HG03432 (cell line): ENCODE data around the gene DYTN.
"Not testable (repeated sequence)": the region's sequence is repeated elsewhere in the genome, so short reads cannot be mapped to it uniquely, and the experiment has no call there.

Experiments used
- ATAC-seq: cut with Tn5 transposase; IDR thresholded peaks from one replicate; pipeline ENCODE4 v1.9.1; 2021; ENCODE audit warnings: mild to moderate bottlenecking, moderate library complexity; ENCODE audit not compliant: unreplicated experiment

Gene DYTN

GRCh38 chr2:206718296-206718695 is at the start of gene DYTN:
Gene DYTN, minus strand, starts transcription at chr2:206718396. Its CDS starts 117 bp downstream, at chr2:206718279.
- no peak for ATAC-seq

GRCh38 chr2:206766057-206766930 is 48.1 kb upstream of the DYTN start:
- no peak for ATAC-seq

- peak; percentile 95 for ATAC-seq
Measured at GRCh38 chr2:206765242-206766056, 47.3 kb upstream of the DYTN start, which contains the start of the genes FASTKD2 and MDH1B. Gene FASTKD2, plus strand, starts transcription at chr2:206765606. Its CDS starts 1,088 bp downstream, at chr2:206766694. Gene MDH1B, minus strand, starts transcription at chr2:206765328. Its CDS starts 57 bp downstream, at chr2:206765271.

GRCh38 chr2:206764673-206765241 is 46.6 kb upstream of the DYTN start:
- ATAC-seq = no peak

GRCh38 chr2:206756816-206757215 is 38.6 kb upstream of the DYTN start:
- no peak for ATAC-seq

- ATAC-seq = no peak
Measured at GRCh38 chr2:206740800-206741199, 22.6 kb upstream of the DYTN start.

GRCh38 chr2:206739271-206739670 is 21.1 kb upstream of the DYTN start:
- ATAC-seq = no peak

- no peak for ATAC-seq
Measured at GRCh38 chr2:206736935-206737334, 18.7 kb upstream of the DYTN start.

GRCh38 chr2:206733341-206733740 is 15.1 kb upstream of the DYTN start:
- ATAC-seq = no peak

- no peak for ATAC-seq
Measured at GRCh38 chr2:206728277-206729199, 10.3 kb upstream of the DYTN start.

GRCh38 chr2:206727287-206727686 is 9.1 kb upstream of the DYTN start:
- no peak for ATAC-seq

- ATAC-seq = no peak
Measured at GRCh38 chr2:206723288-206723687, 5.1 kb upstream of the DYTN start.

- peak; percentile 89 for ATAC-seq
Measured at GRCh38 chr2:206721256-206721920, 3.2 kb upstream of the DYTN start.

GRCh38 chr2:206716623-206717022 is 1.6 kb downstream of the DYTN start:
- ATAC-seq = no peak

- not testable (repeated sequence) for ATAC-seq
Measured at GRCh38 chr2:206715183-206715582, 3.0 kb downstream of the DYTN start.

GRCh38 chr2:206713746-206714145 is 4.5 kb downstream of the DYTN start:
- peak; percentile 86 for ATAC-seq

- ATAC-seq = no peak
Measured at GRCh38 chr2:206708286-206708685, 9.9 kb downstream of the DYTN start.

- ATAC-seq = no peak
Measured at GRCh38 chr2:206707164-206707701, 11.0 kb downstream of the DYTN start.

- no peak for ATAC-seq
Measured at GRCh38 chr2:206701952-206702605, 16.1 kb downstream of the DYTN start.
